ENCODE data around the gene KCNC1. TPM values are rescaled to one million over a fixed set of nuclear protein-coding genes. Genes with fewer than 3 reads are reported as not detected.

The KCNC1 gene
- polyA plus RNA-seq, 1 of the 3 experiments (the other 2 are of a cell fraction), result 0.18 TPM

GRCh38 chr11:17736579-17736893, 2.0 kb downstream of the KCNC1 start:
- Histone ChIP-seq H3K4me3 (ENCODE audit: low read depth in 2 of 2, low read length in 1 of 2) (no peak overlapping the region), H3K27me3 (ENCODE audit: insufficient read depth) (no peaks in the 10 kb centered on the region; the same call in 1 of the 2 replicates)
- 85% methylated on average over 12 of the region's 12 CpGs for WGBS (ENCODE audit: low lambda C conversion rate)

GRCh38 chr11:17736930-17737817, 2.6 kb downstream of the KCNC1 start:
- no peak overlapping the region for H2AFZ ChIP-seq (ENCODE audit: low read depth)
- TF ChIP-seq FOSL2 (IDR thresholded peaks at IDR 0.05; ENCODE audit: borderline replicate concordance, low read depth) (no peak), EZH2phosphoT487 (IDR thresholded peaks at IDR 0.05; ENCODE audit: borderline replicate concordance, low read depth) (no peak), GABPA (IDR thresholded peaks at IDR 0.05; ENCODE audit: low read depth) (no peak), EP300 (IDR thresholded peaks at IDR 0.05; ENCODE audit: borderline replicate concordance in 1 of 2, low read depth in 1 of 2, low read length in 1 of 2) (no peak), SMC3 (IDR thresholded peaks at IDR 0.05; ENCODE audit: low read depth, low read length) (no peak), JUND (IDR thresholded peaks at IDR 0.05) (no peak), USF1 (IDR thresholded peaks at IDR 0.05; ENCODE audit: borderline replicate concordance, low read depth) (no peak), USF2 (IDR thresholded peaks at IDR 0.05; ENCODE audit: borderline replicate concordance, low read depth, low read length) (no peak)

More at GRCh38 chr11:17736579-17736893, 2.0 kb downstream of the KCNC1 start:
- no peaks in the 10 kb centered on the region for H3K9me2 ChIP-seq
- no peaks in the 10 kb centered on the region for H4K20me1 ChIP-seq (ENCODE audit: insufficient read depth)
- H3F3A ChIP-seq (replicated peaks; ENCODE audit: insufficient read depth), result no peaks in the 10 kb centered on the region
- H3K4me2 ChIP-seq, result no peak overlapping the region
- ChIA-PET CTCF (interaction anchor here (0.9 to 14.2 kb wide), 6 partner anchors 7 to 243 kb away, joined by 4 to 730 read pairs (median 10); no protein-coding TSS in a partner anchor), POLR2A (no interaction called here)
- no peaks in the 10 kb centered on the region for H3K79me2 ChIP-seq (ENCODE audit: insufficient read depth)
- TF ChIP-seq REST (IDR thresholded peaks at IDR 0.05; ENCODE audit: low read depth, low read length), result no peak
- no peak for TF ChIP-seq FOXM1 (IDR thresholded peaks at IDR 0.05; ENCODE audit: low read depth)
- TF ChIP-seq JUND (IDR thresholded peaks at IDR 0.05), result no peak
- no peak for TF ChIP-seq POLR2AphosphoS5 (IDR thresholded peaks at IDR 0.05; ENCODE audit: low read depth, low read length)
- TF ChIP-seq EZH2phosphoT487 (IDR thresholded peaks at IDR 0.05; ENCODE audit: borderline replicate concordance, low read depth), result no peak
- no peak for TF ChIP-seq FOSL2 (IDR thresholded peaks at IDR 0.05; ENCODE audit: borderline replicate concordance, low read depth)
- TF ChIP-seq NFIC (IDR thresholded peaks at IDR 0.05; ENCODE audit: borderline replicate concordance), result no peak
- TF ChIP-seq NRF1 (IDR thresholded peaks at IDR 0.05; ENCODE audit: low read depth, low read length), result no peak
- no peak for TF ChIP-seq SIN3A (IDR thresholded peaks at IDR 0.05; ENCODE audit: borderline replicate concordance, low read depth, low read length)
- no peak for TF ChIP-seq RFX5 (IDR thresholded peaks at IDR 0.05; ENCODE audit: low read length)
- no peak for TF ChIP-seq RAD21 (IDR thresholded peaks at IDR 0.05; ENCODE audit: low read length)
- TF ChIP-seq GABPA (IDR thresholded peaks at IDR 0.05; ENCODE audit: low read depth), result no peak
- H3K4me1 ChIP-seq (ENCODE audit: control insufficient read depth in 1 of 2, insufficient read depth in 2 of 2, low read depth in 1 of 2, low read length in 1 of 2), result peaks cover 0 to 31% of the 10 kb centered on the region in 2 experiments; a peak in 1 of 4 replicates
- H3K9ac ChIP-seq, result no peak overlapping the region
- H2AFZ ChIP-seq (ENCODE audit: low read depth), result no peak overlapping the region
- DNase-seq, result no peak
- H3K27ac ChIP-seq (ENCODE audit: low read depth in 2 of 2, low read length in 1 of 2), result no peak overlapping the region
- H3K36me3 ChIP-seq (replicated peaks in 1 of 2; ENCODE audit: control insufficient read depth in 1 of 2, insufficient read depth in 2 of 2, low read length in 1 of 2), result no peaks in the 10 kb centered on the region
- no peaks in the 10 kb centered on the region for H3K9me3 ChIP-seq

More at GRCh38 chr11:17736930-17737817, 2.6 kb downstream of the KCNC1 start:
- Histone ChIP-seq H3K9ac (no peak overlapping the region), H4K20me1 (ENCODE audit: insufficient read depth) (no peaks in the 10 kb centered on the region), H3K36me3 (replicated peaks in 1 of 2; ENCODE audit: control insufficient read depth in 1 of 2, insufficient read depth in 2 of 2, low read length in 1 of 2) (no peaks in the 10 kb centered on the region), H3K9me3 (no peaks in the 10 kb centered on the region), H3K27ac (ENCODE audit: low read depth in 2 of 2, low read length in 1 of 2) (no peak overlapping the region), H3K4me2 (no peak overlapping the region), H3K27me3 (ENCODE audit: insufficient read depth) (no peaks in the 10 kb centered on the region; the same call in 1 of the 2 replicates), H3K4me1 (ENCODE audit: control insufficient read depth in 1 of 2, insufficient read depth in 2 of 2, low read depth in 1 of 2, low read length in 1 of 2) (peaks cover 0 to 31% of the 10 kb centered on the region in 2 experiments; a peak in 1 of 4 replicates), H3K9me2 (no peaks in the 10 kb centered on the region), H3K79me2 (ENCODE audit: insufficient read depth) (no peaks in the 10 kb centered on the region), H3K4me3 (ENCODE audit: low read depth in 2 of 2, low read length in 1 of 2) (no peak overlapping the region; a peak in 1 of 4 replicates), H3F3A (replicated peaks; ENCODE audit: insufficient read depth) (no peaks in the 10 kb centered on the region)
- DNase-seq, result no peak
- POLR2A ChIA-PET, result no interaction called here
- CTCF ChIA-PET, result interaction anchor here (0.9 to 14.2 kb wide), 5 partner anchors 15 to 242 kb away, joined by 4 to 730 read pairs (median 6); no protein-coding TSS in a partner anchor
- 73% methylated on average over 14 of the region's 15 CpGs for WGBS (ENCODE audit: low lambda C conversion rate)

Measured in SK-N-SH (cell line).